Activated CD8-positive, alpha-beta memory T cell treated with anti-CD3 and anti-CD28 coated beads, Interleukin-2, amount 50 U/mL, for 4 hours (primary cell): ENCODE data around the gene YDJC.
"Not testable (repeated sequence)": the region's sequence is repeated elsewhere in the genome, so short reads cannot be mapped to it uniquely, and the experiment has no call there.

Experiments used
- DNase-seq: peaks from one replicate; pipeline ENCODE4 v3.0.0-alpha.2; 2020

The YDJC gene, protein sequence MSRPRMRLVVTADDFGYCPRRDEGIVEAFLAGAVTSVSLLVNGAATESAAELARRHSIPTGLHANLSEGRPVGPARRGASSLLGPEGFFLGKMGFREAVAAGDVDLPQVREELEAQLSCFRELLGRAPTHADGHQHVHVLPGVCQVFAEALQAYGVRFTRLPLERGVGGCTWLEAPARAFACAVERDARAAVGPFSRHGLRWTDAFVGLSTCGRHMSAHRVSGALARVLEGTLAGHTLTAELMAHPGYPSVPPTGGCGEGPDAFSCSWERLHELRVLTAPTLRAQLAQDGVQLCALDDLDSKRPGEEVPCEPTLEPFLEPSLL

DNA sequence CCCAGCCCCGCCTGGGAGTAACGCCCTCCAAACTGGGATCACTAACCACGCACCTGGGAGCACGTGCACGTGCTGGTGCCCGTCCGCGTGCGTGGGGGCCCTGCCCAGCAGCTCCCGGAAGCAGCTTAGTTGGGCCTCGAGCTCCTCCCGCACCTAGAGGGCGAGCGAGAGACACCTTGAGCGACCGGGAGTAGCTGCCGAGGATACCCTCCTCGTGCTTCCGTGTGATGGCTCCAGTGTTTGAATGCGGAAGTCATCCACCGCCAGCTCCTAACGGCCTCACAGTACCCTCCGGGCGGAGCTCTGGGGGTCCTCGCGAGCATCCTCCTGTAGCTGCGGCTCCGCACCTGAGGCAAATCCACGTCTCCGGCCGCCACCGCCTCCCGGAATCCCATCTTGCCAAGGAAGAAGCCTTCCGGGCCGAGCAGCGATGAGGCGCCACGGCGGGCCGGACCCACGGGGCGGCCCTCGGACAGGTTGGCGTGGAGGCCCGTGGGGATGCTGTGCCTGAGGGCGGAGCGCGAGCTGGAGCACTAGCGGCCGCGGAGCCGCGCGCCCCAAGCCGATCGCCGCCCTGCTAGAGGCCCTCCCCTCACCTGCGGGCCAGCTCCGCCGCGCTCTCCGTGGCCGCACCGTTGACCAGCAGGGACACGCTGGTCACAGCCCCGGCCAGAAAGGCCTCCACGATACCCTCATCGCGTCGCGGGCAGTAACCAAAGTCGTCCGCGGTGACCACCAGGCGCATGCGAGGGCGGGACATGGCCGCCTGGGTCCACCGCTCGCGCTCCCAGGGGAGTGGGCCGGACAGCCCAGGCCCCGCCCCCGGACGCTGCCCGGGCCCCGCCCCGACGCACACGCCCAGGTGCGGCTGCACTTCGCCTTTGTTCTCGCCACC, at the start of gene YDJC:
Gene YDJC, minus strand, starts transcription at position 768 of the 895 bp plus-strand sequence. Its CDS starts 8 bp downstream, at position 760.
- DNase-seq, result peak; percentile 98

DNA sequence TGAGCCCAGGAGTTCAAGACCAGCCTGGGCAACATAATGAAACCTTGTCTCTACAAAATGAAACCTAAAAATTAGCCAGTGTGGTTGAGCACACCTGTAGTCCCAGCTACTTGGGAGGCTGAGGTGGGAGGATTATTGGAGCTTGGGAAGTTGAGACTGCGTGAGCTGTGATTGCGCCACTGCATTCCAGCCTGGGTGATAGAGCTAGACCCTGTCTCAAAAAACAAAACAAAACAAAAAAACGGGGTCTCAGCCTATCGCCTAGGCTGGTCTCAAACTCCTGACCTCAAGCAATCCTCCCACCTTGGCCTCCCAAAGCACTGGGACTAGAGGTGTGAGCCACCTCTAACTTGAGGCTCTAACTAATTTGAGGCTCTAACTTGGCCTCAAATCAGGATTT, 49.6 kb upstream of the YDJC start:
- no peak for DNase-seq

DNA sequence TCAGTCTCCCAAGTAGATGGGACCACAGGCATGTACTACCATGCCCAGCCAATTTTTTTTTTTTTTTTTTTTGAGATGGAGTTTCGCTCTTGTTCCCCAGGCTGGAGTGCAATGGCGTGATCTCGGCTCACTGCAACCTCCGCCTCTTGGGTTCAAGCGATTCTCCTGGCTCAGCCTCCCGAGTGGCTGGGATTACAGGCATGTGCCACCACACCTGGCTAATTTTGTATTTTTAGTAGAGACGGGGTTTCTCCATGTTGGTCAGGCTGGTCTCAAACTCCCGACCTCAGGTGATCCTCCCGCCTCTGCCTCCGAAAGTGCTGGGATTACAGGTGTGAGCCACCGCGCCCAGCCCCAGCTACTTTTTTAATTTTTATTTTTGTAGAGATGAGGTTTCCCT, 49.0 kb upstream of the YDJC start:
- not testable (repeated sequence) for DNase-seq

DNA sequence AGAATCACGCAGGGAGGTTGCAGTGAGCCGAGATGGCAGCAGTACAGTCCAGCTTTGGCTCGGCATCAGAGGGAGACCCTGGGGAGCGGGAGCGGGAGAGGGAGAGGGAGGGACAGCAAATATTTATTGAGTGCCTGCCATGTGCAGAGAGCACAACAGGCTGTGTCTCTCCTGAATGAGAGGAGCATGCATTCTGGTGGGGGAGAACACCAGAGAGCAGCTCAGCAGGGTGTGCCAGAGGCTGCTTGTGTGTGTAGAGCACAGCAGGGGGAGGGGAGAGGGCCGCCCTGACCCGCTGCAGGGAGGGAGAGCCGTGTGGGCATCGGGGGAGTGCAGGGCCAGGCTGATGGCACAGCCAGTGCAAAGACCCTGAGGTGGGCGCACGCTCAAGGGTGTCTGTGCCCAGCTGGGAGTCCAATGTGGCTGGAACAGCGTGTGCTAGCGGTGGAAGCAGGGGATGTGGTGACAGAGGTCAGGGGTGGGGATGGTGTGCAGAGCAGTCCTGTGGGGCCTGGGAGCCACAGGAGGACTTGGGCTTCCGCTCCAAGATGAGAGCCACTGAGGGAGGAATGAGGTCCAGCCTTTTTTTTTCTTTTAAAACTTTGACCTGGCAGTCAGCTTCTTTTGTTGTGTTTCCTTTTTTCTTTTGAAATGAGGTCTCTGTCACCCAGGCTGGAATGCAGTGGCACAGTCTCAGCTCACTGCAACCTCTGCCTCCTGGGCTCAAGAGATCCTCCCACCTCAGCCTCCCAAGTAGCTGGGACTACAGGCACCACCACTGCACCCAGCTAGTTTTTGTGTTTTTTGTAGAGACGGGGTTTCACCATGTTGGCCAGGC, 48.0 kb upstream of the YDJC start:
- no peak for DNase-seq

DNA sequence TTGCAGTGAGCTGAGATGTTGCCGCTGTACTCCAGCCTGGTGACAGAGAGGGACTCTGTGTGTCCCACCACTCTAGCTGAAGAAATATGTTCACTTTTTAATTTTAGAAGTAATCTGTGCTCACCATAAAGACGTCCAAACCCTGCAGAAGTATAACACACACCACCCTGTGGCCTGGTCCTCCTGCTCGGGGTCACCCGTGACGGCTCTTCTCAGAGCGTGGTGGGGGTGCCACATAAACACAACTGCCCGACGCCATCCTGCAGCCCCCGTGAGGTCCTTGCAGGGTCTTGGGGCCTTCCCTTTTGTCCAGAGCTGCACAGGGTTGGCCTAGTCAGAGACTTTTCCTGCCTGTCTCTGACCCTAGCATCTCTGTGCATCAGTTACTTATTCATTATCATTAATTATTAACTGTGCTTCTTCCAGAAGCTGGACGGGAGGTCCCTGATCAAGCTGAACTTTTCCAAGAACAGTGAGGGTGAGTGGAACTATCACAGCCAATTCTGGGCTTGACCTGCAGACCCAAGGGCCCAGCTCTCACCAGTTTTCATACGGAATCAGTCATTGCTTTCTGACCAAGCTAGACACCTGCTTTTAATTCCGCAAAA, 44.9 kb upstream of the YDJC start:
- no peak for DNase-seq

DNA sequence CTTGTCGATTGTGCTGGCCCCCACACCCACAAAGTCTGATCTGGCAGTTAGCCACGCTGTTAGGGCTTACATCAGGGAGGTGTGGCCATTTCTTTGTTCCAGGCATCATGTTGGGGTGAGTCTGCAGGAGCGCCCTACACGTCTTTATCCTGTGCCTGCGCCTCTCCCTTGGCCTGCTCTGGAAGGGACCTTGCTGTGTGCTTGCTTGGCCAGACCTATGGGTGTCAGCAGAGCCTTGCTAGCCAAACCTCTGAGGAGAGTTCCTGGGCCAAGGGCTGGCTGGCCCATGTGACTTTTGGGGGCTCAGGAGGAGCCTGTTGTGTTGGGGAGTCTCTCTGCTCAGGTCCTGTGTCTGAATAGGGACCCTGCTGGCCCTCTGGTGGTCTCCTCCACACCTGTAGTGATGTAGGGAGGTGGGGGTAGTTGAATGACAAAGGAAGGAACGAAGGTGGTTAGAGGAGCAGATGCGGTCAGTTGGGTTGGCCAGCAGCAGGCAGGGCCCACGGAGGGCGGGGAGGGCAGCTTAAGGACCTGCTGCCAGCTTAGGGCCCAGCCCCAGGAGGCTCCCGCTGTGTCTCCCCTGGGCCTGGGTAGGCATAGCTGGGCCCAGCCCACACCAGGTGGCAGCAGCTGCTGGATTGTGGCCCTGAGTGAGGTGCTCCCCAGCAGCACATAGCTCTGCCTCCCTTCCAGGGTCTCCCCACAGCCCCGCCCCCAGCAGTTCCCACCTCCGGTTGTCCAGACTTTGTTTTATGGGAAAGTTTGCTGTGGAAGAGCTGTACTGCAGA, 43.9 kb upstream of the YDJC start:
- no peak for DNase-seq

DNA sequence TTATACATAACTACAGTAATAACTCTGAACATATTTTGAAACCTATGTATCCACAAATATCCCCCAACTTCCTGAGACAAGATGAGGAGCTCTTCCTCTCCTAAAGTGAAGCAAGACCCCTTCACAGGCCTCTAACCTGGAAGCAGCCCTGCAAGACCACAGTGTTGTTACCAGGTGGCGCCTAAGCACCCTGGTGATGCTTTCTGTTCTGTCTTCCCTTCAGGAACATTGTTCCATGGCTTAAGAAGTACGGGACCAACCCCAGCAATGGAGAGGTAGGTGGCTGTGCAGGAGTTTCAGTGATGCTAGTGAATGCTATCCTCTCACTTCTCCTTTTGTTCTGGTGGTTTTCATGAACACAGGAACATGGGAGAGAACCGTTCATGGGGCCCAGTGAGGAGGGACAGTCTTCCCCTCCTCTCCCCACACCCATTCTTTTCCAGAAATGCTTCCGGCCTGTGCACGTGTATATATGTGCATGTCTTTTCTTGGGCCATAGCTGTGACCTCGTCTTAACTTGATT, 42.3 kb upstream of the YDJC start:
- DNase-seq, result no peak

DNA sequence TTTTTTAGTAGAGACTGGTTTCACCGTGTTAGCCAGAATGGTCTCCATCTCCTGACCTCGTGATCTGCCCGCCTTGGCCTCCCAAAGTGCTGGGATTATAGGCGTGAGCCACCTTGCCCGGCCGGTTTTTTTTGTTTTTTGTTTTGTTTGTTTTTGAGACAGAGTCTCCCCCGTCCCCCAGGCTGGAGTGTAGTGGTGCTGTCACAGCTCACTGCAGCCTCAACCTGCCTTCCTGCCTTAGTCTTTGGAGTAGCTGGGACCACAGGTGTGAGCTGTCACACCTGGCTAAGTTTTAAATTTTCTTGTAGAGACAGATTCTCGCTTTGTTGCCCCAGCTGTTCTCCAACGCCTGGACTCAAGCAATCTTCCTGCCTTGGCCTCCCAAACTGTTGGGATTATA, 39.2 kb upstream of the YDJC start:
- no peak for DNase-seq

DNA sequence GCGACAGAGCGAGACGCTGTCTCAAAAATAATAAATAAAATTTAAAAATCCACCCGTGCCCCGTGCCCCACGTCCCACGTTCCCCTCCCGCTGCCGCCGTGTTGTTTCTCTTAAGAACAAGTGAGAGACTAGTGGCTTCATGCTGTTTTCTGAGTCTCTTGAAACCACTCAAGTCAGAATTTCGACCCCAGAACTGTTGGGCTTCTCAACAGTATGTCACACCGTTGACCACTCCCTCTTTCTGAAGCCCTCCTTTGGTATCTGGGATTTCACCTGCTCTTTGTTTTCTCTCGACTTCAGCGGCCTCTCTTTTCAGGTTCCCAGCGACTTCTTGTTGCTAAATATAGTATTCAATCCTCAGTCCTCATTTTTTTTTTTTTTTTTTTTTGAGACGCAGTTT, 37.0 kb upstream of the YDJC start:
- DNase-seq, result no peak

DNA sequence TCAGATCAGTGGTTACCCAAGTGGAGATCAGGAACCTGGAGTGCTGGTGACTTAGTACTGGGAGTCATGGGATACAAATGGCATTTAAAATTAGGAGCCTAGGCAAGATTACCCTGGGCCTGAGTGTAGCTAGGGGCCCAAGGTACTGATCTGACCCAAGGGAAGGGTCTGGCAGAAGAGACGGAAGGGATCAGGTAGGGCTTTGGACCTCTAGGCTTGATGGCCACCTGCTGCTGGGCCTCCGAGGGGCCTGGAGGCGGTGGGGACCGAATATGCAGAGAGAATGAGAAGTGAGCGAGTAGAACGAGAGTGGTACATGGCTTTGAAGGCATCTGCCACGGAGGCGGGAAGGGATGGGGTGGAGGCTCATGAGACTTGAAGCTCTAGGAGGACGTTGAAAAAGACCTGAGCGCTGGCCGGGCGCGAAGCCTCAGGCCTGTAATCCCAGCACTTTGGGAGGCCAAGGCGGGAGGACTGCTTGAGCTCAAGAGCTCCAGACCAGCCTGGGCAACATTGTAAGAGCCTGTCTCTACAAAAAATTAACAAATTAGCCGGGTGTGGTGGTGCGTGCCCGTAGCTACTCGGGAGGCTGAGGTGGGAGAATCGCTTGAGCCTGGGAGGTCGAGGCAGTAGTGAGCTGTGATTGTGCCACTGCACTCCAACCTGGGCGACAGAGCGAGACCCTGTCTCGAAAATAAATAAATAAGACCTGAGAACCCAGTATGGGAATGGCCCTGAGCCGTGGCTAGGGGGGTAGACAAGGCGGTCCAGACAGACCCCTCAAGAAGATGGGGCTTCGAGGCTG, 35.4 kb upstream of the YDJC start:
- DNase-seq, result no peak

DNA sequence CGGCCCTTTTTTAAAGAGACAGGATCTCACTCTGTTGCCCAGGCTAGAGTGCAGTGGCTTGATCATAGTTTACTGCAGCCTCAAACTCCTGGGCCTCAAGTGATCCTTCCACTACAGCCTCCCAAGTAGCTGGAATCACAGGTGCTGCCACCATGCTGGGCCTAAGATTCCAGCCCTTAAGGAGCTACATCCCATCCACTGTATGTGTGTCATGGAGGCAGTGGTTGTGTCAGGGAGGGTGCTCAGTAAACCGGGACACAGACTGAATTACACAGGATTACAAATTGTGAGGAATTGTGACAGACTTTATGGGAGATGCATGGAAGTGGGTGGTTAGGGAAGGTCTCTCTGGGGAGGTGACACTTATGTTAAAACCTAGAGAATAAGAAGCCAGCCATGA, 33.9 kb upstream of the YDJC start:
- DNase-seq, result no peak

DNA sequence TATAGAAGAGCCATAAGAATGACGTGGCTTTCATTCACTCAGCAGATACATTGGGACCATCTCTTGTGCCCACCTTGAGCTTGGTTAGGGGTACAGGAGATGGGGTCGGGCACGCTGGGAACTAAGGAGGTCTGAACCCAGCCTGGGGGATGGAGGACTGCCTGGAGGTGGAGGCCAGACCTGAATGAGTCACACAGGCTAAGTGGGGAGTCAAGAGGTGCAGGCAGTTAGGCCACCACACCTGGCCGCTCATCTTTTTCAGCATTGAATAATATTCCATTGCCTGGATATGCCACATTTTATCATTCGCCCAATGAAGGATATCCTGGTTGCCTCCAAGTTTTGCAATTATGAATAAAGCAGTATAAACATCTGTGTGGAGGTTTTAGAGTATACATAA, 32.2 kb upstream of the YDJC start:
- no peak for DNase-seq

DNA sequence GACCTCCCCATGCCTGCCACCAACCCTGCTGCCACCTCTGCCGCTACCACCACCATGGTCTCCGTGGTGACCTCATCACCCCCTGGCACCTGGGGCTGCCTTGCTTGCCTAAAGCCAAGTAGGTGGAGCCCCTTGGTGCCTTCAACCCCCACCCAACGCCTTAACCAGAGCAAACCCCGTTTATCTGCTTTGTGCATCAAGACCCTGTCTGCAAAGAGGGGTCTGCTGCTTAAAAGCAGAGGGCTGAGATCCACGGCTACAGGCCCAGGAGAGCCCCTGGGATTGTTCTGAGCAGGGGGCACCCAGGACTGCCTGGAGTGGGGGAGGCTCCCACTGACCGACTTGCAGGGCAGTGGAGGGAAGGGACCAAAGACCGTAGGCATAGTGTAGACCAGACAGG, 31.1 kb upstream of the YDJC start:
- DNase-seq, result no peak

DNA sequence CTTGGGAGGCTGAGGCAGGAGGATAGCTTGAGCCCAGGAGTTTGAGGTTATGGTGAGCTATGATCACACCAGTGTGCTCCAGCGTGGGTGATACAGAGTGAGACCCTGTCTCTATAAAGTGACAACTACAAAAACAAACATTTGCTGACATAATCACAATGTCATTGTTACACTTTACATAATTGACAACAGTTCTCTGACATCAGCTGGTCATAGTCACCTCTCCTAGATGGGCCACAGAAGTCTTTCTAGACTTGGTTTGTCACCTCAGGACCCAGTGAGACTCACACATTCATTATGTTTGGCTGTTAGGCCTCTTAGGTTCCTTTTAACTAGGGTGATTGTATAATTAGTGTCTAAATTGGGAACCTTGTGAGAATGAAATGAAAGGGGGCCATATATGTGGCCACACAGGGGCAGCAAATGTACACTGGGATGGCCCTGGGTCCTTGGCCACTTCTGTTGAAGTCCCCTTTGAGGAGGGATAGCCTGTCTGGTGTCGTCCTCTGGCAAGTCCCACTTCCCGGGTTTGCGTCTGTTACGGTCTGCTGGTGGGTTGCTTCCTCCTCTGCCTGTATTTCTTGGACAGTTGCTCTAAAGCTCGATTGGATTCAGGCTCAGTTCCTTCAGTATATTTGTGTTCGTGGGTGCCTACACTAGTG, 30.2 kb upstream of the YDJC start:
- no peak for DNase-seq

DNA sequence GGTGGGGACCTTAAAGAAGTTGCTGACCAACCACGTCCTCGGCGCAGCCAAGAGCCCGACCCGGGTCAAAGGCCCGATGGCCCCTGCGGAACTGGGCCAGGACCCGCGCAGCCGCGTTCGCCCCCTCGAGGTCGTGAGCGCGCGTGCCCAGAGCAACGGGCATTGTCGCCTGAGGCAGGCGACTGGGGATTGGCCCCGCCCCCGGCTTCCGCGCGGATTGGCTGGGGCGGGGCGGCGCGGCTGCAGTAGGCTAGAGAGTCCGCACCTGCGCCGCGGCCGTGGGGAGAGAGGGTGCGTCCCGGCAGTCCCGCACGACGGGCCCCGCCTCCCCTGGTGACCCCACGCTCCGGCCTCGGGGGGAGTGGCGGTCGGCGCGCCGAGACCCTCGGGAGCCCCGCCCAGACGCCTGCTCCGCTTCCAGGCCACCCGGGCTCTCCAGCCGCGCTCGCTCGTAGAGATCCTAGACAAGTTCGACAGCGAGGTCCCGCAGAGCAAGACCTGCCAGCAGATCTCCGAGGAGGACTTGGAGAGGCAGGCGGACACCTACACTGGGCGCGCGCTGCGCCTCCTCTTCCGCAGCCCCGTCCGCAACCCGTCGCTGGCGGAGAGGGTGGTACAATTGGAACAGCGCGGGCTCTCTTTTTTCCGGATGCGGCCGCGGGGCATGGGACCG, 27.7 kb upstream of the YDJC start:
- peak; percentile 76 for DNase-seq

DNA sequence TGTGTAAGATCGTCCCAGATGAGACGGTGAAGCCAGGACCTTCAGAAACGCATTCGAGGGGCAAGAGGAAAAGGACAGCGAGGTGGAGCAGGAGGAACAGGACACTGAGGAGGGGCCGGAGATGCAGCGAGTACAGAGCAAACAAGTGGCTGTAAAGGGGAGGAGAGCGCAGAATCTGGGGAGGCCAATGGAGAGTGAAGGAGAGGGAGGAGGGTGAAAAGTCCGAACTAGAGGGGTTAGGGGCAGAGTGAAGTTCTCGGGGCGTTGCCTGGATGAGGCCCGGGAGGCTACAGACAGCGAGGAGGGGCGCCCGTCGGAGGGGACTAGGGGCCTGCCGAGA, 27.2 kb upstream of the YDJC start:
- DNase-seq, result no peak

DNA sequence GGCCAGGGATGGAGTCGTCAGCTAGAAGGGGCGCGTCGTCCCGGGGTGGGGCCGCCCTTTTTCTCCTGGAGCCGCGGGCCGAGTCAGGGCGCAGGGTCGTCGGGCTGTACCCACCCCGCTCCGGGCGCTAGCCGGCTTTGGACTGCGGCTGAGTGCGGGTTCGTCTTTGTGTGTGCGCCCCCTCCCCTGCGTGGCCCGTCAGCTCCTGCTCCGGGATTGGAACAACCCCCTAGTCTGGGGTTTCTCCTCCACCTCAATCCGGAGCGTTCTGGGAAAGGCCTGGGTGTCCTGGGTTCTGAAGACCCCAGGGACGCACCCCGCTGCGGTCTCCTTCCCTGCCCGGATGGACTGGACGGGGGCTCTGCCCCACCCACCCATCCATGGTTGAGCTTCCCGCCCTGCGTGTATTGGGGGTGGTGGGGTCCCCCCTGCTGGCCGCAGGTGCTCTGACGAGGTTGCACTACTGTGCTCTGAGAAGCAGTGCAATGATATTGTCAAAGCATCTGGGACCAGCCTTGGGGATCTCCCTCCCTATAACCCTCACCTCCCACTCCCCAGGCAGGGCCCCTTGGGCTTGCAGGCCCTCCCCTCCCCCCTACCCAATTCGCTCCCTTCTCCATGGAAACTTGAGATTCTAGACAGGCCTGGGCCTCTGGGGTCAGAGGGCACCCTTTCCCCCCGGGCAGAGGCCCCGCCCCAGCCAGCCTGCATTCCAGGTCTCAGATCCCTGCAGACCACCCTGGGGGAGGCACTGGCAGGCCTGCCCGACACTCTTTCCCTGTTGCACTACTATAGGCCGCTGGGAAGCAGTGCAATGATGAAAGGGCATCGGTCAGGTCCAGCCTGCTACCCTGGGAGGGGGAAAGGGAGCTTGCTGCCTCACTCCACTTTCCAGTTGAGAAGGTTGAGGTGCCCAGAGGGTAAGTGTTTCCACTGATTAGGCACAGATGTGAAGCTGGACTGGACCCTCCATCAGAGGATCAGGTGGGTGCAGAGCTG, 23.0 kb upstream of the YDJC start:
- no peak for DNase-seq

DNA sequence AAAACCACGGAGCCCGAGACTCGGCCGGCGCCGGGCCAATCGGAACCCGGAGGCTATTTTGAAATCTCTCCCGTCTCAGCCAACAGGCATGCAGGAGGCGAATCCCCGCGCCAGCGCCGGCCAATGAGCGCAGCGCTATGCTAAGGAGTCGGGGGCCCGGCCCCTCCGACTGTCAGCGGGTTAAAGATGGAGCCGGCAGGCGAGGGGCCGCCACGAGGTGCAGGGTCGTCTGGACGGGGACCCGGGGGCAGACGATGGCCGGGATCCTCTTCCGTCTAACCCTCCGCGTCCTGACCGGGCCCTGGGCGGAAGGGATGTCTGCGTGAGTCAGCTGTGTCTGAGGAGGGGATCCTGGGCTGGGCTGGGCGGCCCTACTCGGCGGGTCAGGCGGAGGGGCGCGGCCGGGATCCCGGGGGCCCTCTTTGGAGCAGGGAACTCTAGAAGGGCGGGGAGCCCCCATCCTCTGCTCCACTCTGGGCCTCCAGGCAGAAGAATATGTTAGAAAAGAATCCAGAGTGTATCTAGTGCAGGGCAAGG, 22.3 kb upstream of the YDJC start:
- peak; percentile 78 for DNase-seq
